Measurements from ENCODE around the gene AHDC1. TPM values are rescaled to one million over a fixed set of nuclear protein-coding genes. Genes with fewer than 3 reads are reported as not detected.
A peak's percentile ranks its signal among the peaks of the same experiment; 100 is the strongest.

AHDC1 gene
- total and polyA plus RNA-seq, 2 of the 13 experiments (the other 11 are each of a cell fraction or from before 2014, with no cell fraction given) = 1.0 to 2.7 TPM

- peaks cover 0 to 2% of the 10 kb centered on the region in 2 experiments; a peak in 1 of 5 replicates for H3K36me3 ChIP-seq (replicated peaks in 1 of 2; ENCODE audit: control insufficient read depth in 1 of 2, insufficient read depth in 2 of 2, low read length in 2 of 2)
- WGBS (ENCODE audit: low lambda C conversion rate) = 94% methylated on average over 4 of the region's 4 CpGs
- H3K9me3 ChIP-seq (ENCODE audit: low read length) = no peaks in the 10 kb centered on the region
- ChIA-PET POLR2A (interaction anchor here (1.1 to 2.0 kb wide), 2 partner anchors 9 to 11 kb away, joined by 4 to 5 read pairs; no protein-coding TSS in a partner anchor), CTCF (ENCODE audit: low intra/inter-chr PET ratio, low total read pairs) (no interaction called here)
- H3K4me1 ChIP-seq (ENCODE audit: insufficient read depth, low read length) = peaks cover 56% of the 10 kb centered on the region
- H3K79me2 ChIP-seq (ENCODE audit: insufficient read depth, low read length) = peaks cover 12% of the 10 kb centered on the region
- TF ChIP-seq, protein P1, sequence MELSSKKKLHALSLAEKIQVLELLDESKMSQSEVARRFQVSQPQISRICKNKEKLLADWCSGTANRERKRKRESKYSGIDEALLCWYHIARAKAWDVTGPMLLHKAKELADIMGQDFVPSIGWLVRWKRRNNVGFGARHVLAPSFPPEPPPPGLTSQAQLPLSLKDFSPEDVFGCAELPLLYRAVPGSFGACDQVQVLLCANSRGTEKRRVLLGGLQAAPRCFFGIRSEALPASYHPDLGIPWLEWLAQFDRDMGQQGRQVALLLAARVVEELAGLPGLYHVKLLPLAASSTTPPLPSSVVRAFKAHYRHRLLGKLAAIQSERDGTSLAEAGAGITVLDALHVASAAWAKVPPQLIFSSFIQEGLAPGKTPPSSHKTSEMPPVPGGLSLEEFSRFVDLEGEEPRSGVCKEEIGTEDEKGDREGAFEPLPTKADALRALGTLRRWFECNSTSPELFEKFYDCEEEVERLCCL (CRISPR knock-in tag; IDR thresholded peaks at IDR 0.05; ENCODE audit: borderline replicate concordance) = no peak
- TF ChIP-seq SMARCE1 (IDR thresholded peaks at IDR 0.05; ENCODE audit: borderline replicate concordance) = no peak
- no peak for TF ChIP-seq ZNF574 (CRISPR knock-in tag; IDR thresholded peaks at IDR 0.05)
- TF ChIP-seq ZNF629 (CRISPR knock-in tag; conservative IDR thresholded peaks at IDR 0.05) = peak; percentile 75
- no peak for TF ChIP-seq ZNF496 (CRISPR knock-in tag; IDR thresholded peaks at IDR 0.05; ENCODE audit: insufficient replicate concordance)
- no peak overlapping the region for H3K4me2 ChIP-seq (ENCODE audit: low read depth, low read length)
- H3K27me3 ChIP-seq (ENCODE audit: control insufficient read depth in 1 of 2, insufficient read depth in 2 of 2, low read length in 2 of 2) = no peaks in the 10 kb centered on the region
- intact Hi-C loops (cut with micrococcal nuclease; ENCODE audit: unreplicated experiment) = no loop called here
- ATAC-seq (no peak), DNase-seq (ENCODE audit: low spot score) (no peak), FAIRE-seq (no peak)
- in situ Hi-C loops (cut with HindIII; ENCODE audit: extremely low pct_ligation_motif_present, low pct_unique_long_range_greater_than_20kb) = no loop called here
- H3K9ac ChIP-seq (ENCODE audit: insufficient read depth, low read depth, low read length) = no peak overlapping the region
- H4K20me1 ChIP-seq (ENCODE audit: insufficient read depth, low read length) = 0 out of 2 replicates have a peak, but pooled peaks cover 4% of the 10 kb centered on the region
- no peak overlapping the region for H3K4me3 ChIP-seq (replicated peaks in 1 of 3; ENCODE audit: insufficient read depth in 1 of 3, low read depth in 2 of 3, low read length in 3 of 3)
- no peak overlapping the region for H3K27ac ChIP-seq (ENCODE audit: extremely low read length, insufficient read depth, low read length)
- no TSS peak for BruUV-seq (replicated peaks)
- no peak overlapping the region for H2AFZ ChIP-seq (ENCODE audit: low read length)
Measured at GRCh38 chr1:27591622-27592021, 12.3 kb downstream of the AHDC1 start.

Data from HepG2 (cell line).